Activated T-helper 1 cell treated with anti-CD3 and anti-CD28 coated beads, Interleukin-2, amount 50 U/mL, for 16 hours (primary cell): Measurements from ENCODE around the gene IZUMO4.

ENCODE experiments used
- DNase-seq, 2 donors: peaks; one replicate each; pipeline ENCODE4 v3.0.0-alpha.2; 2020; ENCODE audit warnings: low read depth in 1 of 2, low spot score in 1 of 2

The IZUMO4 gene, protein sequence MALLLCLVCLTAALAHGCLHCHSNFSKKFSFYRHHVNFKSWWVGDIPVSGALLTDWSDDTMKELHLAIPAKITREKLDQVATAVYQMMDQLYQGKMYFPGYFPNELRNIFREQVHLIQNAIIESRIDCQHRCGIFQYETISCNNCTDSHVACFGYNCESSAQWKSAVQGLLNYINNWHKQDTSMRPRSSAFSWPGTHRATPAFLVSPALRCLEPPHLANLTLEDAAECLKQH

DNA sequence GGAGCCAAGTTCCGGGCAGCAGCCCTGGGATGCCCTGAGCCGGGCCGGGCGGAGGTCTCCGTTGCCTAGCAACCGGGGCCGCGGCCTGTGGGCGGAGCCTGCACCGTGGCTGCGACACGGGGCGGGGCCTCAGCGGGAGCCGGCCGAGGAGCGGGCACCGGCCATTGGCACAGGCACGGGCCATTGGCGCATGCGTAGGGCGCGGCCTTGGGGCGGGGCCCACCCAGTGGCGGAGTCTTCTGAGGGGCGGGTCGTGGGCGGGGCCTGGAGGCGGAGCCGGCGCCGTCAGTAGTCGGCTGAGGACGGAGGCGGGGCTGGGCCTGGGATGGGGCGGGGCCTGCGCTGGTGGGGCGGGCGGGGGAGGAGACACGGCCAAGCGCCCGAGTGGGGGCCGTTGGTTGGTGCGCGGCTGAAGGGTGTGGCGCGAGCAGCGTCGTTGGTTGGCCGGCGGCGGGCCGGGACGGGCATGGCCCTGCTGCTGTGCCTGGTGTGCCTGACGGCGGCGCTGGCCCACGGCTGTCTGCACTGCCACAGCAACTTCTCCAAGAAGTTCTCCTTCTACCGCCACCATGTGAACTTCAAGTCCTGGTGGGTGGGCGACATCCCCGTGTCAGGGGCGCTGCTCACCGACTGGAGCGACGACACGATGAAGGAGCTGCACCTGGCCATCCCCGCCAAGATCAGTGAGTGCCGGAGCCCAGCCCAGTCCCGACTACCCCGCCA, at the start of gene IZUMO4:
Gene IZUMO4 (plus strand): TSS at position 436 of the 723 bp plus-strand sequence. CDS start 31 bp downstream, at position 467.
- peak; percentile 100 for DNase-seq

DNA sequence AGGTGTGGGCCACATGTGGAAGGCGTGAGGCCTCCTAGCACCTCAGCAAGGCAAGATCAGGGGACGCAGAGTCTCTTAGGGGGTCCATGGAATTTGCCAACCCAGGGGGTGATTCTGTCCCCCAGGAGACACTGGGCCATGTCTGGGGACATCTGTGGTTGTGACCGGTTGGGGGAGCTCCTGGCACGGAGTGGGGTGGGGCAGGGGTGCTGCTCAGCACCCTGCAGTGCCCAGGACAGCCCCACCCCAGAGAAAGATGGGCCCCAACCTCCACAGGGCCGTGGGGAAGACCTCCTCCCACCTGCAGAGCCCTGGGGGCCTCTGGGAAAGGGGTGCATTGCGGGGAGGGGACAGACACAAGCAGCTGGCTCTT, 49.7 kb upstream of the IZUMO4 start:
- no peak for DNase-seq

DNA sequence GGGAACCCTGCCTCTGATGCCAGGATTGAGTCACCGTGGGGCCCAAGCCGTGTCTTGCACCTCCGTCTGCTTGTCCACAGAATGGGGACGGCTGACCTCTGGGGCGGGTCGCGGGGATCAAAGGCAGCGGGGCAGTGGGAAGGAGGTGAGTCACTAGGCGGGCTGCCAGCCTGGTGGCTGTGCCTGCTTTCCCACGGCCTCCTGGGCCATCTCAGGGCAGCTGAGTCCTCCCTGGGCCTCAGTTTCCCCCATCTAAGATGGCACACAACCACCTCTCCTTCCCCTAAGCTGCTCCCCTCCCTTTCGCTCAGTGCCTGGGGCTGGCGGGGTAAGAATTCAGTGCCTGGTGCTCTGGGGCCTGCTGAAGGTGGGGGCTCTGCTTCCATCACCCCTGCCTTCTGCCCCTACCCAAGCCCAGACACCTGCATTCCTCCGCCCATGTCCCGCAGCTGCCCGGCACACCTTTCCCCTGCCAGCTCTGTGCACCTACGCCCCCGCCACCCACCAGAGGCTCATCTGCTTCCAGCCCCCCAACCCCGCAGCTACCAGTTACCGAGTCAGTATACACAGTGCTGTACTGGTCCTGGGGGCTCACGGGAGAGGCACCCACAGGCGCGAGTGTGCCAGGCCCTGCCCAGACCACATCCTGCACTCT, 49.1 kb upstream of the IZUMO4 start:
- no peak for DNase-seq

DNA sequence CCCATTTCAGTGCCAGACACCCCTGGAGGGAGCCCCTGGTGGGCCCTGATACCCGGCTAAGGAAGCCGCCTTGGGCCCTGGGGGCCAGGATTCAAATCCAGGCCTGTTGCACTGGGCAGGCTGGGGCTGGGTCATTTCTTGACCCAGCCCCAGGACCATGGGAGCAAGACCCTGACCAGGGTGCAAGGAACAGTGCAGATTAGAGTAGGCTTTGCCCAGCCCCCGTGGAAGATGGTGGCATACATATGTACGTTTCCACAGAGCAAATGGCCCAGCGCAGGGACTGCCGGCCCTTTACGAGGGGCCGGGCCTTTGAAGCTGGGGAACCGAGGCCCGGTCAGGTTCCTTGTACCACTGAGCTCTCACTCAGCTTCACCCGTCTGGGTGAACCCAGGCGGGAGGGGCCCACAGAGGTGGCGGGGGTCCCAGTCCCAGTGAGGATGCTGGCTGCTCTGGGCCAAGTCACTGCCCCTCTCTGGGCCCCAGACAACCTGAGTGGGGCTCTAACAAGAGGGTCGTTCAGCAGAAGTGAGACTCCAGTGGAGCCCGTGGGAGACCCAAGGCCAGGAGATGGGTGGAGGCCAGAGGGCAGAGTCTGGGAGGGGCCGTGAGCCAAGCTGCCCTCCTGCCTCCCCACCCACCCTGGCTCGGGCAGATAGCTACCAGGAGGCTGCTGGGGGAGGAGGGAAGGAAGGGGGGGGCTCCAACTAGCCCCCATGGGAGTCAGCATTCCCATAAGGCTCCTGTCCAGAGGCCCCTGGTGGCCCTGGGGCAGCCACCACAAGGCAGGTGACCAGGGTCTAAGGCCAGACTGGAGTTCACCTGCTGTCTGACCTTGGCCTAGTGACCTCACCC, 48.4 kb upstream of the IZUMO4 start:
- DNase-seq = no peak

DNA sequence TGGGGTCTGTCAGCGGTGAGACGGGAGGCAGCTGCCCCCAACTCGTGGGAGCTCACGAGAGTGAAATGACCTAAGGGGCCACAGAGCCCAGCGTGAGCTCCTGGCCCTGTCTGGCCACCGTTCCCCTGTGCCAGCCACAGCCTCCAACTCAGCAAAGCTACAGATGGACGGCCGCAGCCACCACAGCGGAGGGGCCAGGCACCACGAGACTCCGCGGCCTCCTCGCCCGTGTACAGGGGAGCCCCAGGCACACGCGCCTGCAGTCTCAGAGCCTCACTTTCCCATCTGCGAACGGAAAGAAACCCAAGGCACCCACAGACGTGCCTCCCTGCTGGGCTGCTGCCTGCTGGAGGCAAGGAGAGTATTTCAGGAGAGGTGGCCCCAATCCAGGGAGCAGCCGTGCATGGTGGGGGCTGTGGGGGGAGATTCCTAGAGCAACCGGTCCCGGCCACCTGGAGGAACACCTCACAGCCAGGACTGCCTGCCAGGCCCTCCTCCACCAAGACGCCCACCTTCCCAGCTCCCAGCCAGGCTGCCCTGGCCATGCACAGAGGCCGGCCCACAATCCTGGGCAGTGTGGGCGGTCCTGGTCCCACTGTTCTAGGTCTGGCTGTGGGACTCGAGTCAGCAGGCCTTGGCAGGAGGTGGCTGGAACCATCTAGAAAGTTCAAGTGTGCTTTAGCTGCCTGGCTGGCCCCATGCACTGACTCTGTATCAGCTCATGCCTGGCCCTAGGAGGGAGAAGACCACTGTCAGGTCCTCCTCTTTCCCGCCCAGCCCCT, 47.6 kb upstream of the IZUMO4 start:
- no peak for DNase-seq

DNA sequence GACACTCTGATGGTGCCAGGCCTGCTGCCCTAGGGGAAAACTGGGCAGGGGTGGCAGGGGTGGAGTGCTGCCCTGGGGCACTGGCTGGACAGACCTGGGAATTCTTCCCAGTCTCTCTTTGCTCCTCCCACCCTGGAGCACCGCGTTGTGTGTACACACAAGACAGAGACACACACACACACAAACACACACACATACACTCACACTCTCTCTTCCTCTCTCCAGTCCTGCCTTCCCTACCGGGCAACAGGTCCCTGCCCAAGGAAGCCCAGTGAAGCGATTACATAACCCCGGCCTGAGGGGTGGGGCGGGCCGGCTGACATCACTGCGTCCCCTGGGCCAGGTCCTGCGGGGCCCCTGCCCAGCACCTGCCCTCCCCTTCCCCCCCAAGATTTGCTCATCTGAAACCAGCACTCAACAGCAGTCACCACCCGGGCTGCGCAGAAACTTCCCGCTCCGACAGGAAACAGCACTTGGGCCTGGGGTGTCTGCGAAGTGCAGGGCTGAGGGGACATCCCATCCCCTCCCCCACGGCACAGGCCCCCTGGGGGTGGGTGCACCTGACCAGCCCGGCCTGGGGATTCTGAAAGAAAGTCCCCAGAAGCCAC, 46.9 kb upstream of the IZUMO4 start:
- peak in 1 of 2 donors; percentile 34 for DNase-seq

DNA sequence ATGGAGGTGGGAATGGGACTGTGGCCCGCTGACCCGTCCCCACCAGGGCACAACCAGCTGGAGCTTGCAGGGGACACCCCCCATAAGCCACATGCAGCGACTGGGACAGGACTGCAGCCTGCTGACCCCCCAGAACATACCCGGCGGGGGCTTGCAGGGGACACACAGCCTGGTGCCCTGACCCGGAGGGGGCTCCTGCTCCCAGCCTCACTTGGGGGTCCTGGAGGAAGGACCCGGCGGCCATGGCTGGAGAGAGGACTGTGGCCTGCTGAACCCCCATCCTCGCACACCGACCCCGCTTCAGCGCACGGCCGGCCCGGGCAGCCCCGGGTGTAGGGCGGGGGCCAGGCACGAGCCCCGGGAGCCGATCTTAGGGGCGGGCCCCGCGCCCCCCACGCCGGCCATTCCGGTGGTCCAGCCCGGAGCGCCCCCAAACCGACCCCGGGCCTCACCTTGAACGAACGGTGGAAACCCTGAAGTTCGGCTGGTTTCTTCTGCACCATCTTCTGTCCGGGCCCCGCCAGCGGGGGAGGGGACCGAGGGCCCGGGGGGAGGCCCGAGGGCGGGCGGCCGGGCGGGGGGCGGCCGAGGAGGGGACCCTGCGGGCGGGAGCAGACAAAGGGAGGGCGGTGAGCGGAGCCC, 46.2 kb upstream of the IZUMO4 start:
- no peak for DNase-seq

DNA sequence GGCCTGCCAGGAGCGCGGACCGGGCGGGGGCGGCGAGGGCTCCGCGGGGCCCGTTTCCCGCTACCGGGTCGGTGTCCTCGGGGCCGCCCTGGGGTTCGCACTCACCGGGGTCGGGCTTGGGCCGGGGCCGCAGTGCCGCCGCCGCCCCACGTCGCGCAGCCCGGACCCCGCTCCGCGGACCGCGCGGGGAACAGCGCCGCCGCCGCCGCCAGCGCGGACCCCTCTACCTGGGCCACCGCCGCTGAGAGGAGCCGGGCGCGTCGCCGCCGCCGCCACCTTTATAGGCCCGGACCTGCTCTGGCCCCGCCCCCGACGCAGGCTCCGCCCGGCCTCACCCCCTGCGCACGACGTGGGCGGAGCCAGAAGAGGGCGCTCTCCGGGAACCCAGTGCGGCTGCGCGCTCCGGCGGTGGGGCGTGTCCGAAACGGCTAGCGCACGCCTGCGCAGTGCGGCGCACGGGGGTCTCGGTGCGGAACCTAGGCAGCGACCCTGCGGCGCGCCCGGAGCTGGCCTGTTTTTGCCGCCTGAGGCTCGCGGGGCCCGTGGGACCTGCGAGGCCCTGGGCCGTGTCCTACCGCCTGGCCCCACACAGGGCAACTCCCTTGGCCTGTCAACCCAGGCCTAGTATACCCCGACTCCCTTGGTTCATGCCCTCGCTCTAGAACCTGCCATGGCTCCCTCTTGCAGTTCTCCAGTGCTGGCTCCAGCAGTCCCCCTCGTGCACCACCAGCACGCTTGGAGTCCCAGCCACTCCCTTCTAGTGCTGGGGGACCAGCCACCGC, 45.5 kb upstream of the IZUMO4 start, which contains the start of gene MKNK2:
Gene MKNK2 (minus strand): TSS at position 254 of the 782 bp plus-strand sequence. CDS start 393 bp downstream, outside the sequence.
- peak; percentile 92 to 96 for DNase-seq

DNA sequence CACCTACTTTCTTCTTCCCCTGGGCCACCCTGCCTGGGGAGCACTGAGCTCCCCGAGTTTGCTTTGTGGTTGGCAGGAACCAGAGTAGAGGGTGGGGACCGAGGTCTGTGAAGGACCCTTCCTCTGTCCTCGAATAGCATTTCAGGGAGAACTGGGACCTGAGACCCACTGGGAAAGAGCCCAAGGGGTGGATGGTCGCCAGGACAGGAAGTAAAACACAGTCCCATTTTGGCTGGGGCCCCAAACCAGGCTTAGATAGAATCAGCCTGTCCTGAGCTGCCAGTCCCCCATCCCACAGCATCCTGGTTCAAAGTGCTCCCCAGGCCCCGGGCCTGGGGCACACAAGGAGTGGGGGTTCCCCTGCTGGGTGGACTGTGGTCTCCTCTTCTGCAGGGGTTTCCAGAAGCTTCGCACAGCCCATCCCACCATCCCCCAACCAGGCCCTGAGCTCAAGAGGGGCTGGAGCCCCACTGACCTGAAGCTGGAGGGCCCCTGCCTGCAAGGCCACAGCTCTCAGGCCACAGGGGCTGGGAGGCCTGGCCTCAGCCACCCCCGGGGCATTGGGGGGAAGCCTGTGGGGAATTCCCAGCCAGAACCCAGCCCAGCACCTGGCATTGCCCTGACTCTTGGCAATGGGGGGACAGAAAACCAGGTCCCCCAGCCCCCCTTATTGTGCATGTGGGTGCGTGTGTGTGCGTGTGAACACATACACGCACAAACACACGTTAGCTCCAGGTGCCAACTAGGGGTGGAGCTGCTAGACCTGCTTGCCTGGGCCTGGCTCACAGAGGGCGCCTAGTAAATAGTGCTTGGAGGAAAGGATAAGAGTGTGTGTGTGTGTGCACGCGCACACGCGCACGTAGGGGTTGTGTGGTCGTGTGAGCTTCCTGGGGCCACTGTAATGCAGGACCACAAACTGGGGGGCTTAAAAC, 44.7 kb upstream of the IZUMO4 start:
- no peak for DNase-seq

DNA sequence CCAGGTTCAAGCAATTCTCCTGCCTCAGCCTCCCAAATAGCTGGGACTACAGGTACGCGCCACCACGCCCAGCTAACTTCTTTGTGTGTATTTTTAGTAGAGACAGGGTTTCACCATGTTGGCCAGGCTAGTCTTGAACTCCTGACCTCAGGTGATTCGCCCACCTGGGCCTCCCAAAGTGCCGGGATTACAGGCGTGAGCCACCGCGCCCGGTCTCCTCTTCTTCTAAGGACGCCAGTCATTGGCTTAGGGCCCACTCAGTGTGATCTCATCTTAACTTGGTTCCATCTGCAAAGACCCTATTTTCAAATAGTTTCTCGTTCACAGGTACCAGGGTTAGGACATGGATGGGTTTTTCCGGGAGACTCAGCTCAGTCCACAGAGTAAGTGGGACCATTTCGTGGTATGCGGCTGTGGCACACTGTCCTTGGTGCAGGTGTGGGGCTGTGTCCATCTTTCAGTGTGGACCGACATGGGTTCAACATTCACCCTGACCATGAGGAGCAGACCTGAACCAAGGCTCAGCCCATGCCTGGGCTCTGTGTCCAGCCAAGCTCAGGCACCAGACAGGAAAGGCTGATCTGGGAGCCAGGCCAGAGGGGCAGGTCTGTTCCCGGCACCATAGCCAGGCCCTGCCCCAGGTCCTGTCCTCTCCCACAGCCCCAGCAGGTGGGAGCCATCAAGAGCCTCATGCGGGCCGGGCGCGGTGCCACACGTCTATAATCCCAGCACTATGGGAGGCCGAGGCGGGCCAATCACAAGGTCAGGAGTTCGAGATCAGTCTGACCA, 42.9 kb upstream of the IZUMO4 start:
- DNase-seq = no peak

DNA sequence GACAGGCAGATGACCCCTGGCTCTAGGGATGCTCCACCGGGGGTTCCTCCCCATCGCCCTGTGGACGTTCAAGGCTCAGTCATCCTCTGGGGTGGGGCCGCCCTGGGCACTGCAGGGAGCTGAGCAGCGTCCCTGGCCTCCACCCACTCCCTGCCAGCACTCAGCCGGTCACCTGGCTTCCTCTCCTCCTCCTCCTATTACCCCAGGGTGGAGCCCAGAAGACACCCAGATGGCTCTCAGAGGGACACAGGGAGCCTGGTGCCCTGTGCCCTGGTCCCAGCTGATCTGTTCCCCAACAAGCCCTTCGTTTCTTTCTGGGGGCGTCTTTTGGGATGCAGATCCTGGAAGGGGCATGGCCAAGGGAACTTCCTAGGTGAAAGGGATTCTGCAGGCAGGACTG, 42.0 kb upstream of the IZUMO4 start:
- no peak for DNase-seq

DNA sequence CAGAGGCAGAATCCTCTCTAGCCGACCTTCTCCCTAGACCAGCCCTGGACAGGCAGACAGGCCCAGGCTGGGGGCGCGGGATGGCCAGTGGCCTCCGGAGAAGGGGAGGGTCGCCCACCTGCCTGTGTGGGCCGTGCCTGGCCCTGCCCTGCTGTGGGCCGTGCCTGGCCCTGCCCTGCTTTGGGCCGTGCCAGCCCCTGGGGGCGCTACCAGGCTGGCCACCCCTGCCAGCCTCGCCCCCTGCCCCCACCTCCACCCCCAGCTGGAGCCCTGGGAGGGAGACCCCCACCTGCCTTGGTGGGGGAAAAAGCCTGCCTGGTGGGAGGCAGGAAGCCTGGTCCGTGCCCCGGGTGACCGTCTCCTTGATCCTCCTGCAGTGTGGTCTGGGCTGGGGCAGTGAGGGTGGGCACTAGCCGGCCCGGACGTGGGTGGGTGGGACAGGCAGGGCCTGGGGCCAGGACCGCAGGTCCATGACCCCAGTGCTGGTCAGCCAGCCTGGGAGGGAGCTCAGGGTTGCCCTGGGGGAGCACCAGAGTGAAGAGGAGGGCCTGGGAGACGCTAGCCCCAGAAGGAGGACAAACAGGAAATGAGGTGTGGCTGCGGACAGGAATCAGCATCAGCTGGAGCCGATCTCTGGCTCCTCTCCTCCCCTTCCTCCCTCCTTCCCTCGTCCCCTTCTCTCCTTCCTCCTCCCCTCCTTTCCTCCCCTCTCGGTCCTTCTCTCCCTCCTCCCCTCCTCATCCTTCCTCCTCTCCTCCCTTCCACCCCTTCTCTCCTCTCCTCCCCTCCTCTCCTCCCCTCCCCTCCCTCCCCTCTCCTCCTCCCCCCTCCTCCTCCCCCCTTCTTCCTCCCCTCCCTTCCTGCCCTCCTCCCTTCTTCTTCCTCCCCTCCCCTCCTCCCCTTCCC, 40.5 kb upstream of the IZUMO4 start:
- no peak for DNase-seq

DNA sequence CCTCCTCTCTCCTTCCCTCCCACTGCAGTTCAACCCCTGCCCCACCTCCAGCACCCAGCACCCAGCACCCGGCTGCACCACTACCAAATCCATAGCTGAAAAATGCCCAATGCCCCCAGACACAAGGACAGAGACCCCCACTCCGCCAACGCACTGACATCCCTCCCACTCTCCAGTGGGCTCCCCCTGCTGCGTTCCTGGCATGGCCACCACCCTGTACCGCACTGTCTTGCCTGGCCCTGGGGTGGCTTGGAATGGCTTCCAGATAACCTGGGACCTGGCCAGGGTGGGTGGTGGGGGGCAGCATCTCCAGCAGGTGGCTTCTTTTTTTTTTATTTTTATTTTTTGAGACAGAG, 39.9 kb upstream of the IZUMO4 start:
- no peak for DNase-seq

DNA sequence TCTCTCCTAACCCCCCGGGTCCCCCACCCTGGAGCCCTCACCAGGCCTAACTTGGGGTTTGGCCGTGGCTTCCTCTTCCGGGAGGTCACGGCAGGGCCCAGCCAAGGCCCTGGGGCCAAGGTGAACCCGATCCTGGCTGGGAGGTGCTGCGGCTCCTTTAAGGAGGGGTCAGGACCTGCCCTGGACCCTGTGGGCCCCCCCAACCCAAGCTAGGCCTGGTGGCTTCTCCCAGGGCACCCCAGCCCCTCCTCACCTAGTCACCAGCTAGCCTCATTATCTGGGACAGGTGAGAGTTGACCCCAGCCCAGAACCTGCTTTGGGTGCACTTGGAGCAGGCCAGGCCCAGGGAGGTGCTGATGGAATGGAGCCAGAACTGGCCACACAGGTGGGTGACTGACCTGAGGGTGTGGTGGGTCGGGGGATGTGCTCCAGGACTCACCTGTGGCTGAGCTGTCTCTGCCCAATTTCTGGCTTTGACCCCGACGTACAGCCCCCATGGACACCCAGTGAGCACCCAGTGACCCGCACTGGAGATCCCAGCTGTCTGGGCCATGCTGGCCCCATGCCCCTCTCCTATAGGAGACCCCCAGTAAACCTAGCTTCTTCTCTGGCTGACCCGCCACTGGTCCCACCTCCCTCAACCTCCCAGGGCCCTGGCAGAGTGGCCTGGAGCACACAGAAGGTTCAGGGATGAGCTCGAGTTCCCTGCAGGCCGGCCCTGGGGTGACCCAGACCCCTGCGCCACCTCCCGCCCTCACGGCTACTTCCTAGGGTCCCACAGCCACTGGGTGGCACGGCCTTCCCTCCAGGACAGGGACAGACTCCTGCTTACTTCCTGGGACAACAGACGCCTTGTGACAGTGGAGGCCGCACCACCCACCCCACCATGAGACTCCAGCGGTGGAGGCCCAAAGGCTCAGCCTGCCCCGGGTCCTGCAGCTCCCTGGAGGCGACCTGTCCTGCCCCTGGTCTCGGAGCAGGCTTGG, 38.9 kb upstream of the IZUMO4 start:
- DNase-seq = no peak
